H9 (cell line): ENCODE data around the gene FBN3. TPM values are rescaled to one million over a fixed set of nuclear protein-coding genes. Genes with fewer than 3 reads are reported as not detected.

ENCODE experiments used
- DNase-seq: peaks from one replicate; pipeline ENCODE4 v3.0.0-alpha.2; 2017
- H2AFZ ChIP-seq: one replicate; pipeline ENCODE4 v1.6.1; 2013; ENCODE audit warnings: mild to moderate bottlenecking, low read length, control low read depth, moderate library complexity
- H2AK5ac ChIP-seq: 2 replicates; pipeline ENCODE4 v1.6.1; 2013; ENCODE audit warnings: low read length, control low read depth, mixed read lengths; ENCODE audit not compliant: insufficient read length
- H2BK120ac ChIP-seq: one replicate; pipeline ENCODE4 v1.6.1; 2013; ENCODE audit warnings: low read depth, mild to moderate bottlenecking, low read length, control low read depth, inconsistent platforms; ENCODE audit not compliant: poor library complexity, severe bottlenecking
- H2BK12ac ChIP-seq: 2 replicates; pipeline ENCODE4 v1.6.1; 2013; ENCODE audit warnings: low read length, control low read depth, mixed read lengths, low read depth; ENCODE audit not compliant: insufficient read length
- H2BK15ac ChIP-seq: 2 replicates; pipeline ENCODE4 v1.6.1; 2013; ENCODE audit warnings: low read depth, low read length, control low read depth
- H2BK20ac ChIP-seq: one replicate; pipeline ENCODE4 v1.6.1; 2013; ENCODE audit warnings: low read depth, mild to moderate bottlenecking, low read length, control low read depth, inconsistent platforms; ENCODE audit not compliant: poor library complexity, severe bottlenecking
- H2BK5ac ChIP-seq: 2 replicates; pipeline ENCODE4 v1.6.1; 2013; ENCODE audit warnings: low read length, control low read depth, mixed read lengths; ENCODE audit not compliant: insufficient read length
- H3K14ac ChIP-seq: 2 replicates; pipeline ENCODE4 v1.6.1; 2013; ENCODE audit warnings: low read length, control low read depth; ENCODE audit not compliant: insufficient read depth
- H3K18ac ChIP-seq: 2 replicates; pipeline ENCODE4 v1.6.1; 2013; ENCODE audit warnings: low read depth, mild to moderate bottlenecking, mixed read lengths, low read length, control low read depth; ENCODE audit not compliant: insufficient read length
- H3K23ac ChIP-seq: 2 replicates; pipeline ENCODE4 v1.6.1; 2013; ENCODE audit warnings: low read length, control low read depth, mixed read lengths, low read depth; ENCODE audit not compliant: insufficient read length
- H3K23me2 ChIP-seq: 2 replicates; pipeline ENCODE4 v1.6.1; 2013; ENCODE audit warnings: low read depth, mild to moderate bottlenecking, mixed read lengths, low read length, control low read depth; ENCODE audit not compliant: insufficient read length, poor library complexity, severe bottlenecking
- H3K27ac ChIP-seq: 2 replicates; pipeline ENCODE4 v1.5.1; 2013; ENCODE audit warnings: low read length, control low read depth, mixed read lengths, low read depth; ENCODE audit not compliant: insufficient read length
- H3K27me3 ChIP-seq: 2 replicates; pipeline ENCODE4 v1.6.1; 2013; ENCODE audit warnings: low read length, control low read depth, inconsistent platforms; ENCODE audit not compliant: insufficient read depth
- H3K4ac ChIP-seq: 2 replicates; pipeline ENCODE4 v1.6.1; 2013; ENCODE audit warnings: low read depth, mild to moderate bottlenecking, control low read depth, inconsistent platforms, low read length, moderate library complexity
- H3K4me1 ChIP-seq: 2 replicates; pipeline ENCODE4 v1.6.1; 2013; ENCODE audit warnings: low read length, control low read depth, inconsistent platforms; ENCODE audit not compliant: insufficient read depth
- H3K4me2 ChIP-seq: 2 replicates; pipeline ENCODE4 v1.6.1; 2013; ENCODE audit warnings: low read length, control low read depth, mixed read lengths; ENCODE audit not compliant: insufficient read length, insufficient read depth
- H3K56ac ChIP-seq: 2 replicates; pipeline ENCODE4 v1.6.1; 2013; ENCODE audit warnings: low read depth, mild to moderate bottlenecking, mixed read lengths, low read length, control low read depth; ENCODE audit not compliant: insufficient read length
- H3K79me1 ChIP-seq: 2 replicates; pipeline ENCODE4 v1.6.1; 2013; ENCODE audit warnings: low read depth, mild to moderate bottlenecking, moderate library complexity, low read length, control low read depth, inconsistent platforms; ENCODE audit not compliant: insufficient read depth, poor library complexity, severe bottlenecking
- H3K79me2 ChIP-seq: 2 replicates; pipeline ENCODE4 v1.6.1; 2013; ENCODE audit warnings: low read length, control low read depth, inconsistent platforms; ENCODE audit not compliant: insufficient read depth
- H3K9ac ChIP-seq: 2 replicates; pipeline ENCODE4 v1.6.1; 2013; ENCODE audit warnings: low read length, control low read depth, mixed read lengths; ENCODE audit not compliant: insufficient read length; ENCODE audit errors: extremely low read depth
- H3K9me3 ChIP-seq: one replicate; pipeline ENCODE4 v1.6.1; 2013; ENCODE audit warnings: low read depth, low read length, inconsistent platforms; ENCODE audit not compliant: control insufficient read depth
- H3T11ph ChIP-seq: one replicate; pipeline ENCODE4 v1.6.1; 2013; ENCODE audit warnings: mild to moderate bottlenecking, low read length, control low read depth, inconsistent platforms
- H4K20me1 ChIP-seq: one replicate; pipeline ENCODE4 v1.6.1; 2013; ENCODE audit not compliant: control insufficient read depth, insufficient read length, insufficient read depth
- H4K5ac ChIP-seq: 2 replicates; pipeline ENCODE4 v1.6.1; 2013; ENCODE audit warnings: low read depth, mild to moderate bottlenecking, mixed read lengths, low read length, control low read depth; ENCODE audit not compliant: insufficient read length
- H4K8ac ChIP-seq: replicated peaks from 2 replicates; pipeline ENCODE4 v1.6.1; 2013; ENCODE audit warnings: low read length, control low read depth, mixed read lengths, low read depth; ENCODE audit not compliant: insufficient read length
- H4K91ac ChIP-seq: 2 replicates; pipeline ENCODE4 v1.6.1; 2013; ENCODE audit warnings: low read depth, mild to moderate bottlenecking, moderate library complexity, mixed read lengths, low read length, control low read depth; ENCODE audit not compliant: insufficient read length
- H3K27ac Mint-ChIP-seq, 3 experiments: 2 replicates in 2 of 3; 3 replicates in 1 of 3; pipeline ENCODE4 v1.8.0; 2020 to 2021; ENCODE audit warnings: mixed read lengths in 3 of 3, mild to moderate bottlenecking in 1 of 3, moderate library complexity in 1 of 3
- H3K27me3 Mint-ChIP-seq: 2 replicates; pipeline ENCODE4 v1.8.0; 2021; ENCODE audit warnings: low read depth, mild to moderate bottlenecking, moderate library complexity, mixed read lengths
- H3K36me3 Mint-ChIP-seq, 3 experiments: 2 replicates in 2 of 3; 3 replicates in 1 of 3; pipeline ENCODE4 v1.8.0; 2020 to 2021; ENCODE audit warnings: low read depth in 3 of 3, mixed read lengths in 3 of 3; ENCODE audit not compliant: insufficient read depth in 1 of 3
- H3K4me1 Mint-ChIP-seq, 2 experiments: 2 replicates each; pipeline ENCODE4 v1.8.0; 2020; ENCODE audit warnings: mixed read lengths in 2 of 2
- H3K4me3 Mint-ChIP-seq, 2 experiments: 2 replicates in 1 of 2; 3 replicates in 1 of 2; pipeline ENCODE4 v1.8.0; 2020 to 2021; ENCODE audit warnings: mild to moderate bottlenecking in 2 of 2, mixed read lengths in 2 of 2, moderate library complexity in 1 of 2
- H3K9me3 Mint-ChIP-seq, 2 experiments: 2 replicates in 1 of 2; 3 replicates in 1 of 2; pipeline ENCODE4 v1.8.0; 2020; ENCODE audit warnings: mild to moderate bottlenecking in 2 of 2, mixed read lengths in 2 of 2, moderate library complexity in 1 of 2
- WGBS: extraction: QIAGEN DNeasy Blood & Tissue Kit; methylation state at CpG from one replicate; pipeline ENCODE4 v1.1.7; 2013; ENCODE audit warnings: missing lambda C conversion rate, low lambda C conversion rate, mixed read lengths; ENCODE audit not compliant: insufficient read length; ENCODE audit errors: extremely low coverage; 5-methylcytosine and 5-hydroxymethylcytosine counted together
- total RNA-seq: library from RNA; stranded (reverse); gene quantifications from 2 replicates; pipeline ENCODE4 v1.2.1, GENCODE V29; 2021
- TF ChIP-seq, protein P1 (sequence below): fragments of 200-600 bp; sonication (generic); conservative IDR thresholded peaks from 3 replicates; pipeline ENCODE4 v1.8.0; 2021; ENCODE audit warnings: antibody characterized with exemption, mild to moderate bottlenecking

FBN3 gene
- total RNA-seq, 1 experiment from 2014 or later: 31.0 TPM

DNA sequence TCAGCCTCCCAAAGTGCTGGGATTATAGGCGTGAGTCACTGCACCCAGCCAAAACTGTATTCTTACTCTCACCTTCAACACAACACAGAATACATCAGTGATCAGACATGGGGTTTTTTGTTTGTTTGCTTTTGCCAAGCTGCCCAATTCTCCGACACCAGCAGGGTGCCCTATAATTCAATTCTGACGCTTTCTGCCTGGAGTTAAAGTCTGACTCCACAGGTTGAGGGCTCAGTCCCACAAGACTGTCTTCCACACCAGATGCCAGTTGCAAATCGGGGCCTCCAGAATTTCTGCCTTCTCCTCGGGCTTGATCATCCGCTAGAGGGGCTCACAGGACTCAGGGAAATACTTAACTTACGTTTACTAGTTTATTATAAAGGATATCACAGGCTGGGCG lies 22.1 kb downstream of the FBN3 start:
- H3K18ac ChIP-seq: no peak overlapping the region
- Mint-ChIP-seq H3K27ac (peak overlapping the region; percentile 14 to 77 (median 53); a peak in 2 of 7 replicates), H3K27me3 (no peaks in the 10 kb centered on the region), H3K36me3 (peaks cover 23 to 56% (median 50%) of the 10 kb centered on the region in 3 experiments), H3K4me1 (no peaks in the 10 kb centered on the region), H3K4me3 (no peak overlapping the region), H3K9me3 (no peaks in the 10 kb centered on the region; a peak in 1 of 5 replicates)
- H2BK120ac ChIP-seq: no peak overlapping the region
- no peak overlapping the region for H3T11ph ChIP-seq
- H4K5ac ChIP-seq: no peak overlapping the region
- H3K4ac ChIP-seq: no peak overlapping the region
- H2BK20ac ChIP-seq: no peak overlapping the region
- no peak overlapping the region for H3K9ac ChIP-seq
- H3K9me3 ChIP-seq: no peaks in the 10 kb centered on the region
- no peak overlapping the region for H3K4me2 ChIP-seq
- H3K79me1 ChIP-seq: no peaks in the 10 kb centered on the region
- H3K4me1 ChIP-seq: no peaks in the 10 kb centered on the region
- H4K8ac ChIP-seq: no peak overlapping the region
- no peak overlapping the region for H2BK15ac ChIP-seq
- no peak for DNase-seq
- H3K27me3 ChIP-seq: no peaks in the 10 kb centered on the region
- no peak overlapping the region for H4K91ac ChIP-seq
- H3K27ac ChIP-seq: no peak overlapping the region
- H4K20me1 ChIP-seq: no peaks in the 10 kb centered on the region
- no peaks in the 10 kb centered on the region for H3K23me2 ChIP-seq
- H2BK12ac ChIP-seq: no peak overlapping the region
- no peaks in the 10 kb centered on the region for H3K79me2 ChIP-seq
- no peak overlapping the region for H2AFZ ChIP-seq
- no peak overlapping the region for H3K56ac ChIP-seq
- H3K23ac ChIP-seq: no peak overlapping the region
- WGBS: no CpG with 5 or more reads among the region's 8 CpGs
- H3K14ac ChIP-seq: no peak overlapping the region
- no peak overlapping the region for H2AK5ac ChIP-seq
- H2BK5ac ChIP-seq: no peak overlapping the region
- TF ChIP-seq, protein P1, sequence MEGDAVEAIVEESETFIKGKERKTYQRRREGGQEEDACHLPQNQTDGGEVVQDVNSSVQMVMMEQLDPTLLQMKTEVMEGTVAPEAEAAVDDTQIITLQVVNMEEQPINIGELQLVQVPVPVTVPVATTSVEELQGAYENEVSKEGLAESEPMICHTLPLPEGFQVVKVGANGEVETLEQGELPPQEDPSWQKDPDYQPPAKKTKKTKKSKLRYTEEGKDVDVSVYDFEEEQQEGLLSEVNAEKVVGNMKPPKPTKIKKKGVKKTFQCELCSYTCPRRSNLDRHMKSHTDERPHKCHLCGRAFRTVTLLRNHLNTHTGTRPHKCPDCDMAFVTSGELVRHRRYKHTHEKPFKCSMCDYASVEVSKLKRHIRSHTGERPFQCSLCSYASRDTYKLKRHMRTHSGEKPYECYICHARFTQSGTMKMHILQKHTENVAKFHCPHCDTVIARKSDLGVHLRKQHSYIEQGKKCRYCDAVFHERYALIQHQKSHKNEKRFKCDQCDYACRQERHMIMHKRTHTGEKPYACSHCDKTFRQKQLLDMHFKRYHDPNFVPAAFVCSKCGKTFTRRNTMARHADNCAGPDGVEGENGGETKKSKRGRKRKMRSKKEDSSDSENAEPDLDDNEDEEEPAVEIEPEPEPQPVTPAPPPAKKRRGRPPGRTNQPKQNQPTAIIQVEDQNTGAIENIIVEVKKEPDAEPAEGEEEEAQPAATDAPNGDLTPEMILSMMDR: no peak
